GM23248 (cell line): Measurements from ENCODE around the gene ZNF652.

Experiments used
- EZH2 ChIP-seq: fragments of 200-600 bp; sonication (generic); IDR thresholded peaks from 2 replicates; pipeline ENCODE4 v1.6.1; 2018; ENCODE audit warnings: antibody characterized with exemption, mild to moderate bottlenecking; ENCODE audit not compliant: insufficient read depth, poor library complexity, severe bottlenecking
- EZH2phosphoT487 ChIP-seq: fragments of 200-600 bp; sonication (generic); IDR thresholded peaks from 2 replicates; pipeline ENCODE4 v1.6.1; 2018; ENCODE audit warnings: antibody characterized with exemption, moderate library complexity, mild to moderate bottlenecking, low read depth; ENCODE audit not compliant: insufficient read depth

DNA sequence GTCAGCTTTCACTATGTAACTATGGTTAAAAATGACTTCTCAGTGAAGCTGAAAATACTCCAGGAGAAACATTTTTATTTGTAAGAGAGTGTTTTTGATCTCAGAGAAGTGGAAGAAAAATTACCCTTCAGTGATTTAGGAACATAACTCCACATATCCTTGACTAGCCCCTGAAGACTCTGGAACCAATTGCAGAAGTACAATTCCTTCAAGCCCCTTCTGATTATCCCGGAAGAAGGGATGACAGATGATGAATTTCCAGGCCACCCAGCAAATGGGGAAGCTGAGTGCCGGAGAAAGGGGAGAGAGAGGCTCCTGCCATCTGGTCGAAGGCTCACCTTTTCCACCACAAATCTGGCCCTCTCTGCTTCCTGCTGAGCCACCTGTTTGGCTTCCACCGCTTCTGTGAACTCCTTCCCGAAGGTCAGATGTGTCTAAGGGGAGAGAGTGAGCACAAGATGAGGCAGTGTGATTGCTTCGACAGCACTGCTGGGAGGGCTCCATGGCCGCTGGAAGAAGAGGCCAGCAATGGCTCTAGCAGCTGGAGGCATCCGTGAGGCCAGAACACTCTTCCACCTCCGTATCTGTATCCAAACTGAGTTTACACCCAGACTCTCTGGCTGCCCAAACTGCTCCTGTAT lies 44.5 kb upstream of the ZNF652 start:
- TF ChIP-seq EZH2phosphoT487 (no peak), EZH2 (no peak)
